Measurements from ENCODE around the gene PRSS57. TPM values are rescaled to one million over a fixed set of nuclear protein-coding genes. Genes with fewer than 3 reads are reported as not detected.

The PRSS57 gene
- total and polyA plus RNA-seq, 2 of the 13 experiments (the other 11 are each of a cell fraction or from before 2014, with no cell fraction given) = 0.12 TPM; not detected in 1

DNA sequence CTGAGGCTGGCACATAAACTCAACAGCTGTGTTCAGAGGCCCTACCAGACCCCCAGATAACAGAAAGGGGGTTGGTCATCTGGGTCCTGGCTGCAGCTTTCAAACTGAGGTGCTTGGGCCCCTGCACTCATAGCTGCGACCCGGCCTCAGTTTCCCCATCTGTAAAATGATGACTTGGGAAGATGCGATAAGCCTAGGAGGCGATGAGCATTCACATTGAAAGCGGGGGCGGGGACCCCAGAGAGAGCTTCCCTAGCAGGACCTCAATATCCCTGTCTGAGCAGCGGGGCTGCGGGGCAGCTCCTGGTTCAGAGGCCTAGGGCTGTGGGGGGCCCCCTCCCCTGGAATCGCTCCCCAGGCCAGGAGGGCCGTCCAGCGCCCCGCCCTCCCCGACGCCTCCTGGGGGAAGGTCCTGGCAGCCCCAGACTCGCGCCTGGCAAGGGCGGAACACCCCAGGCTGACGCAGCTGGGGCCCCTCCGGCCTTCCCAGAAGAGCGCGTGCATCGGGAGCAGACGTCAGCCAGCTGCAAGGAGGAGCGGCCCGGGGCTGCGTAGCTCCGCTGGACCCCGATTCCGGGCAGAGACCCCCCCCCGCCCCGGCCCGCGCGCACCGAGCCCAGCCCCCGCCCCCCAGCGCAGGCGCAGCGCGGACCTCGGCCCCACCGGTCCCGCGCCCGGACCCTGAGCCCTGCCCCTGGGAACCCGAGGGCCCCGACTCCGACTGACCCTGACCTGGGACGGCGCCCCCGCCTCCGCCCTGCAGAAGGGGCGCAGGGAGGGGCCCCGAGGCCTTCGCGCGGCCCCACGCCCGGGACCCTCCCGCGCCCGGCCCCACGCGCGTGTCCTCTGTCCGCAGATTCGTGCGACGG, 15.6 kb downstream of the PRSS57 start (continued):
- no peak for TF ChIP-seq ZNF317 (CRISPR knock-in tag; IDR thresholded peaks at IDR 0.05)
- TF ChIP-seq POLR2AphosphoS2 (IDR thresholded peaks at IDR 0.05; ENCODE audit: low read depth, low read length) = no peak
- peak; percentile 17; the same call in 1 of the 2 replicates for TF ChIP-seq KDM2A (CRISPR knock-in tag; IDR thresholded peaks at IDR 0.05; ENCODE audit: borderline replicate concordance, low read depth)
- TF ChIP-seq TRIM24 (CRISPR knock-in tag; IDR thresholded peaks at IDR 0.05) = no peak
- no peak for TF ChIP-seq KAT8 (CRISPR knock-in tag; IDR thresholded peaks at IDR 0.05)
- TF ChIP-seq KDM4B (CRISPR knock-in tag; IDR thresholded peaks at IDR 0.05) = no peak
- TF ChIP-seq ZBTB2 (CRISPR knock-in tag; IDR thresholded peaks at IDR 0.05; ENCODE audit: low read depth) = no peak; the same call in 1 of the 2 replicates
- TF ChIP-seq HOXD1 (CRISPR knock-in tag; IDR thresholded peaks at IDR 0.05) = no peak
- TF ChIP-seq ZBTB39 (CRISPR knock-in tag; IDR thresholded peaks at IDR 0.05) = no peak
- TF ChIP-seq MXD4 (CRISPR knock-in tag; IDR thresholded peaks at IDR 0.05) = no peak
- TF ChIP-seq ZMYM4 (CRISPR knock-in tag; IDR thresholded peaks at IDR 0.05) = peak; percentile 43; the same call in 1 of the 2 replicates
- TF ChIP-seq KLF6 (CRISPR knock-in tag; IDR thresholded peaks at IDR 0.05) = no peak
- TF ChIP-seq ZNF878 (CRISPR knock-in tag; IDR thresholded peaks at IDR 0.05) = no peak
- TF ChIP-seq SNAPC2 (CRISPR knock-in tag; IDR thresholded peaks at IDR 0.05) = no peak
- TF ChIP-seq EED (CRISPR knock-in tag; IDR thresholded peaks at IDR 0.05) = 0 out of 2 replicates have a peak, but pooled peaks have one; percentile 21
- no peak for TF ChIP-seq STAT6 (CRISPR knock-in tag; IDR thresholded peaks at IDR 0.05; ENCODE audit: borderline replicate concordance)
- TF ChIP-seq ZNF777 (CRISPR knock-in tag; IDR thresholded peaks at IDR 0.05) = peak; percentile 67; the same call in 1 of the 2 replicates
- TF ChIP-seq ZNF367 (CRISPR knock-in tag; IDR thresholded peaks at IDR 0.05; ENCODE audit: borderline replicate concordance) = no peak
- no peak for TF ChIP-seq MAZ (IDR thresholded peaks at IDR 0.05; ENCODE audit: borderline replicate concordance, low read depth, low read length)
- TF ChIP-seq MAZ (CRISPR knock-in tag; IDR thresholded peaks at IDR 0.05; ENCODE audit: low read depth) = 0 out of 2 replicates have a peak, but pooled peaks have one; percentile 18
- TF ChIP-seq NFRKB (IDR thresholded peaks at IDR 0.05) = no peak
- TF ChIP-seq TBX2 (CRISPR knock-in tag; IDR thresholded peaks at IDR 0.05; ENCODE audit: borderline replicate concordance) = no peak
- 0 out of 2 replicates have a peak, but pooled peaks have one; percentile 21 for TF ChIP-seq DNMT1 (CRISPR knock-in tag; IDR thresholded peaks at IDR 0.05)
- no peak; the same call in 1 of the 2 replicates for TF ChIP-seq SAFB2 (CRISPR knock-in tag; IDR thresholded peaks at IDR 0.05; ENCODE audit: borderline replicate concordance, low read depth)
- TF ChIP-seq HOXA9 (CRISPR knock-in tag; IDR thresholded peaks at IDR 0.05; ENCODE audit: borderline replicate concordance) = no peak

Data from HepG2 (cell line).